GM18505 (cell line): ENCODE measurements around the gene ATP10A.
"Not testable (repeated sequence)": the region's sequence is repeated elsewhere in the genome, so short reads cannot be mapped to it uniquely, and the experiment has no call there.

Experiments used
- ATAC-seq: cut with Tn5 transposase; IDR thresholded peaks from one replicate; pipeline ENCODE4 v1.9.1; 2021; ENCODE audit not compliant: unreplicated experiment
- POLR2A ChIP-seq: IDR thresholded peaks from 4 replicates; pipeline ENCODE4 v1.6.1; 2011; ENCODE audit warnings: borderline replicate concordance; ENCODE audit not compliant: insufficient read depth, insufficient read length; ENCODE audit errors: extremely low read depth

ATP10A gene

DNA sequence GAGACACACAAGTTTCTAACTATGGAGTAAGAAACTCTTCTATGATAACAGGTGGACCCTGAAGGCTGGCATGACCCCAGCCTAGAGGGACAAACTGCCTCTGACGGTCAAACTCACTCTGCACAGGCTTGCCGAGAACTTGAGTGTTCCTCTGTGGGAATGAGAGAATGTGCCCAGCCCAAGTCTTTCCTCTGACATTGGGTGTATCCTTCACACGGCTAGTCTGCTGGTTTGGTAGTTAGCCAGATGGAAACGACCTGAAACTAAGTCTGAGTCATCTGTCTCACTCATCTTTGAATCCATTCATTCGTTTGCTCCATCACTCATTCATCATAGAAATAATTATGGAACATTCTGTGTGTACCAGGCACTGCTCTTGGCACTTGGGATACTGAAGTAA is 198.4 kb downstream of the ATP10A start:
- no peak for ATAC-seq
- TF ChIP-seq POLR2A = no peak

GRCh38 chr15:25663515-25663914 is 199.6 kb downstream of the ATP10A start:
- ATAC-seq = no peak
- TF ChIP-seq POLR2A = no peak

GRCh38 chr15:25661898-25662297 is 201.2 kb downstream of the ATP10A start:
- no peak for TF ChIP-seq POLR2A
- no peak for ATAC-seq

GRCh38 chr15:25659251-25659650 is 203.9 kb downstream of the ATP10A start:
- no peak for TF ChIP-seq POLR2A
- no peak for ATAC-seq

- ATAC-seq = no peak
- no peak for TF ChIP-seq POLR2A
These were observed 204.6 kb downstream of the ATP10A start for GRCh38 chr15:25658560-25658959.

GRCh38 chr15:25655207-25655948 is 207.7 kb downstream of the ATP10A start:
- no peak for ATAC-seq
- no peak for TF ChIP-seq POLR2A

GRCh38 chr15:25653371-25653770 is 209.8 kb downstream of the ATP10A start:
- ATAC-seq = no peak
- TF ChIP-seq POLR2A = no peak

DNA sequence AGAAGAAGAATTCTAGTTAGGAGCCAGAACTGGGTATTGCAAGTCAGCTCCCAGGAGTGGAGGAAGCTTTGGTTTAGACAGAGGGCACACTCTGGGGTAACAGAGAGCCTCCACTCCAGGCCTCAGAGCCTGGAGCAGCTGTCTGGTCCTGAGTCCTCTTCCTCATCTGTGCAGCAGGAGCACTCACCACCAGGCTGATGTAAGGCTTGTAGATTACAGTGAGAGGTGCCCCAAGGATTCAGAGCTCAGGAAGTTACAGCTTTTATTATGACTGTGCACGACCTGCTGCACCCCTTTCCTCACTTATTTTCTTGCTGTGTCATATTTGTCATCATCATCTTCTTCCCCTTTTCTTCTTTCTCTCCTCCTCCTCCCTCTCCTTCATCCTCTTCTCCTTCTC is 210.4 kb downstream of the ATP10A start:
- no peak for ATAC-seq
- no peak for TF ChIP-seq POLR2A

DNA sequence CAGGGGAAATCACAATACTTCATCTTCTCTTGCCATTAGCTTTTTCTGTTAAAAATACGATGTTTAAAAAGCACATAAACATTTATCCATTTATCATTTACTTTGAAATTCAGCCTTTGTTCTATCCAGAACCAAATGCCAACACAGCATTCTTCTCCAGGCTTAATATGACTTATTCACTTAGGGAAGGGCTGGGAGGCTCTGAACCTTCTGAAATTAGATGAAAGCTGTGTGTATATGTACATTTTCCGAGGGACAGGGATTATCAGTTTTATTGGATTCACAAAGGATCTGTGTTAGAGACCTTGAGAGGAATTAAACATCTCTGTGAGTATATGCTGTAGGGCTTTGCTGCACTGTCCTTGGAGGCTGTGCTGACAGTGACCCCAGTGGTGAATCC is 213.7 kb downstream of the ATP10A start:
- no peak for ATAC-seq
- no peak for TF ChIP-seq POLR2A

DNA sequence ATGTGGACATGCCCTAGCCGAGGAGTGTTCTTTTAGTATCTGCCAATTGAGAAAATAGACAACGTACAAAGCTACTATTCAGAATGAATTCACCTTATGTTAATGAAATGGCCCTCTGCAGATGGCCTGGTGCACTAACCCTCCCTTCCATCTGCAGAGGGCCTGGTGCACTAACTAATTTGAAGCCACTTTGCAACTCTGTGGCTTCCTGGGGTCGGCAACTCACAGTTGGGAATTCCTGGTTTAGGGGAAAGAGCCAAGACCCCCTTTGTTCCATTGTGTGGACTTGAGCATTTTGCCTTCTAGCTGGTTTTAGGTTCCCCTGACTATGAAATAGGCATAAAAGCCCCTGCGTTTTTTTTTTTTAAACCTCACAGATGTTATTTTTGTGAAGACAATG is 220.0 kb downstream of the ATP10A start:
- no peak for TF ChIP-seq POLR2A
- no peak for ATAC-seq

GRCh38 chr15:25641762-25642161 is 221.4 kb downstream of the ATP10A start:
- no peak for TF ChIP-seq POLR2A
- ATAC-seq = no peak

GRCh38 chr15:25641361-25641760 is 221.8 kb downstream of the ATP10A start:
- no peak for TF ChIP-seq POLR2A
- ATAC-seq = no peak

GRCh38 chr15:25640959-25641358 is 222.2 kb downstream of the ATP10A start:
- not testable (repeated sequence) for ATAC-seq

- TF ChIP-seq POLR2A = no peak
- no peak for ATAC-seq
These were observed 222.7 kb downstream of the ATP10A start for GRCh38 chr15:25640381-25640780.

GRCh38 chr15:25636486-25636885 is 226.6 kb downstream of the ATP10A start:
- ATAC-seq = not testable (repeated sequence)
